22Rv1 (cell line): ENCODE measurements around the gene TXLNB.
"Not testable (repeated sequence)": the region's sequence is repeated elsewhere in the genome, so short reads cannot be mapped to it uniquely, and the experiment has no call there.

Experiments
- H3K27ac ChIP-seq: fragments of 450-650 bp; 2 replicates; pipeline ENCODE4 v1.5.1; 2017
- CTCF ChIP-seq: fragments of 450-650 bp; IDR thresholded peaks from 2 replicates; pipeline ENCODE4 v1.5.1; 2017; ENCODE audit warnings: mild to moderate bottlenecking
- ZFX ChIP-seq: fragments of 450-650 bp; IDR thresholded peaks from 2 replicates; pipeline ENCODE4 v1.6.1; 2017; ENCODE audit warnings: antibody characterized with exemption, borderline replicate concordance

Gene TXLNB

GRCh38 chr6:139231206-139231605 is 60.6 kb downstream of the TXLNB start:
- no peak overlapping the region for H3K27ac ChIP-seq
- TF ChIP-seq ZFX (no peak), CTCF (no peak)

GRCh38 chr6:139230391-139230840 is 61.4 kb downstream of the TXLNB start:
- TF ChIP-seq ZFX, result no peak
- peak; percentile 27; the same call in 1 of the 2 replicates for TF ChIP-seq CTCF
- H3K27ac ChIP-seq, result 0 out of 2 replicates have a peak overlapping the region, but pooled peaks have one; percentile 2

- not testable (repeated sequence) for H3K27ac ChIP-seq
These were observed 63.4 kb downstream of the TXLNB start for GRCh38 chr6:139228387-139228786.

- H3K27ac ChIP-seq, result no peak overlapping the region
- TF ChIP-seq ZFX (no peak), CTCF (no peak)
These were observed 72.1 kb downstream of the TXLNB start for GRCh38 chr6:139219746-139220145.

GRCh38 chr6:139219271-139219729 is 72.5 kb downstream of the TXLNB start:
- TF ChIP-seq ZFX, result no peak
- peak; percentile 90 for TF ChIP-seq CTCF
- H3K27ac ChIP-seq, result 0 out of 2 replicates have a peak overlapping the region, but pooled peaks have one; percentile 5

GRCh38 chr6:139212460-139212859 is 79.3 kb downstream of the TXLNB start:
- not testable (repeated sequence) for H3K27ac ChIP-seq

GRCh38 chr6:139210766-139211165 is 81.0 kb downstream of the TXLNB start:
- H3K27ac ChIP-seq, result not testable (repeated sequence)

- no peak for TF ChIP-seq ZFX
- TF ChIP-seq CTCF, result no peak
- no peak overlapping the region for H3K27ac ChIP-seq
These were observed 86.0 kb downstream of the TXLNB start for GRCh38 chr6:139205843-139206242.

- H3K27ac ChIP-seq, result no peak overlapping the region
- TF ChIP-seq ZFX (no peak), CTCF (no peak)
These were observed 86.8 kb downstream of the TXLNB start for GRCh38 chr6:139204978-139205377.
